GM06990 (cell line): ENCODE results near the gene SRGAP3.

ENCODE experiments used
- DNase-seq: peaks from one replicate; pipeline ENCODE4 v3.0.0-alpha.2; 2011; ENCODE audit not compliant: insufficient read length; ENCODE audit errors: extremely low read depth
- H3K27me3 ChIP-seq: replicated peaks from 2 replicates; pipeline ENCODE4 v1.6.0; 2011; ENCODE audit warnings: low read length; ENCODE audit not compliant: control insufficient read depth, insufficient read depth
- H3K36me3 ChIP-seq: 2 replicates; pipeline ENCODE4 v1.5.1; 2011; ENCODE audit warnings: low read length; ENCODE audit not compliant: control insufficient read depth, insufficient read depth
- H3K4me3 ChIP-seq: replicated peaks from 2 replicates; pipeline ENCODE4 v1.5.1; 2011; ENCODE audit warnings: low read depth, mild to moderate bottlenecking, control low read depth, low read length
- TF ChIP-seq, protein P1 (sequence below): IDR thresholded peaks from 2 replicates; pipeline ENCODE4 v1.5.1; 2011; ENCODE audit warnings: low read length, control low read depth, mild to moderate bottlenecking, inconsistent platforms; ENCODE audit not compliant: insufficient read depth, poor library complexity, severe bottlenecking

SRGAP3 gene

DNA sequence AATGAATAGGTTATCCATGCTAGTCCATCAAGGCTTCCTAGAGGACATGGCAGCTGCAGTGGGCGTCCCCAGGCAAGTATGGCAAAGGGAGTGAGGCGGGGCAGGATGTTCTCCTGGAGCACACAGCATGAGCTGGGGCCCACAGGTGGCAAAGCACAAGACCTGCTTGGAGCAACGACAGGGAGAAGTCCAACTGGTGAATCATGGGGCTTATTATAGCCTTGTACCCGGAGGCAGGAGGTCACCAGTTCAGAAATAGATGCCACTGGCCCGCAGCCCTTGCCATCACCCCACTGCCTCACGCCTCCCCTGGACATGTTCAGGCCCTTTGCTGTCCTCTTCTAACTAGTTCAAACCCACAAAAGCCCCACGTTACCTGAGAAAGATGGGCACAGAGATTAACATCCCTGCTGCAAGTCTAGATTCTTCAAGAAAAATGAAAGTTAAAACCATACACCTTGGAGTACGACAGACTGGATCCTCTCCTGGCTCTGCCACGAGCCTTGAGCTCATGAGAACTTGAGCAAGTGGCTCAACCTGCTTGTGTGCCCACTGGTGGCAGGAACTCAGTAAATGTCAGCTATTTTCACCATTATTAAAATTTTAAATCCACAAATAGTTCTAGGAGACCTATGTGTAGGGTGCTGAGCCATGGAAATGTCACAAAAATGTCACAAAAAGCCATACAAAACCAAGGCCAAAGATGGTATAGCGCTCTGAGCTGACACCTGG lies 1.8 kb upstream of the SRGAP3 start:
- DNase-seq: no peak

DNA sequence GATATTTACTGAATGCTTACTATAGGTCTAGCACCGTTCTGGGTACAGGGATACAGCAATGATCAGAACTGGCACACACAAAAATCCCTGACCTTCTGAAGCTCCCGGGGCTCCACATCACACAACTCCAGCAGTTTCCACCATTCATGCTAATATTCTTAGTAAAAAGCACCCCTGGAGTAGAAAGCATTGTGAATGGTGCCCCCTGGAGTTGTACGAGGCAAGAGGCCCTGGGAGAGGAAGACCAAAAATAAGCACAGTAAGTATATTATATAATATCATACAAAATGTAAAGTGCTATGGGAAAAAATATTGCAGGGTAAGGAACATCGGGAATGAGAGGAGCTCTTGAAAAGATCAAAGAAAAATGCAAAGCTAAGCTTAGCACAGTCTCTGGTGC lies 790 bp upstream of the SRGAP3 start:
- TF ChIP-seq, protein P1, sequence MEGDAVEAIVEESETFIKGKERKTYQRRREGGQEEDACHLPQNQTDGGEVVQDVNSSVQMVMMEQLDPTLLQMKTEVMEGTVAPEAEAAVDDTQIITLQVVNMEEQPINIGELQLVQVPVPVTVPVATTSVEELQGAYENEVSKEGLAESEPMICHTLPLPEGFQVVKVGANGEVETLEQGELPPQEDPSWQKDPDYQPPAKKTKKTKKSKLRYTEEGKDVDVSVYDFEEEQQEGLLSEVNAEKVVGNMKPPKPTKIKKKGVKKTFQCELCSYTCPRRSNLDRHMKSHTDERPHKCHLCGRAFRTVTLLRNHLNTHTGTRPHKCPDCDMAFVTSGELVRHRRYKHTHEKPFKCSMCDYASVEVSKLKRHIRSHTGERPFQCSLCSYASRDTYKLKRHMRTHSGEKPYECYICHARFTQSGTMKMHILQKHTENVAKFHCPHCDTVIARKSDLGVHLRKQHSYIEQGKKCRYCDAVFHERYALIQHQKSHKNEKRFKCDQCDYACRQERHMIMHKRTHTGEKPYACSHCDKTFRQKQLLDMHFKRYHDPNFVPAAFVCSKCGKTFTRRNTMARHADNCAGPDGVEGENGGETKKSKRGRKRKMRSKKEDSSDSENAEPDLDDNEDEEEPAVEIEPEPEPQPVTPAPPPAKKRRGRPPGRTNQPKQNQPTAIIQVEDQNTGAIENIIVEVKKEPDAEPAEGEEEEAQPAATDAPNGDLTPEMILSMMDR: peak; percentile 30
- Histone ChIP-seq H3K36me3 (no peaks in the 10 kb centered on the region), H3K4me3 (no peak overlapping the region), H3K27me3 (no peaks in the 10 kb centered on the region)
- no peak for DNase-seq

More for the DNA sequence above, 1.8 kb upstream of the SRGAP3 start:
- TF ChIP-seq, protein P1: no peak
- no peak overlapping the region for H3K4me3 ChIP-seq
- no peaks in the 10 kb centered on the region for H3K27me3 ChIP-seq
- H3K36me3 ChIP-seq: no peaks in the 10 kb centered on the region

DNA sequence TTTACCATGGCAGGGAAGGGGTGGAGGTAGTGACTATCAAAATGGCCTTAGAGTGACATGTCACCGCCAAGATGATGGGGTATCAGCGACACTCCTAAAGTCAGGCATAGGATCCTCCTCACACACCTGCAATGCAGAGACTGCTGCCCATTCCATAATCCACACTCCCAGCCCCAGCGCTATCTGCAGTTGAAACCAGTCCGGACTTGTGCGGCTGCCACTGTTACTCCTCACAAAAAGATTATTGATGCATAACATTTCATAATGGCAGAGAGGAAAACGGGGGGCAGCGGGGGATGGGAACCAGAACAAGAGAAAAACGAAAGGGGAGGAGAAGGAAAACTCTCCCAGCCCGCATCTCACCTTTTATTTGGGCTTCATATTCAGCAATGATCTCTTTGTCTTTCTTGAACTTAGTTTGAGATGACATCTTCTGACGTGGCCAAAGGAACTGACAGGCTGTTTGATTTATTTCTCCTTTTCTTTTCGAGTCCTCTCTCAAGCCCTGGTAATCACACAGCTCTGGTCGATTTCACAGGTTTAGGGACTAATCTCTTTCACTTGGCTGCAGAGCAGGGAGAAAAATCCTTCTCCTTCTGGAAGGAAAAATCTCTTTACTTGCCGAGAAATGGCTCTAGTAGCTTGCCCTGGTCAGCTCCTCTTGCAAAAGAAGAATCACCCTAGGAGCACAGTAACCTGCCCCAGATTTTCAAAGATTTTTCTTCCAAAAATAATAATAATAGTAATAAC lies 749 bp downstream of the SRGAP3 start:
- Histone ChIP-seq H3K36me3 (no peaks in the 10 kb centered on the region), H3K27me3 (no peaks in the 10 kb centered on the region), H3K4me3 (peak overlapping the region; percentile 64)
- TF ChIP-seq, protein P1: no peak
- no peak for DNase-seq

DNA sequence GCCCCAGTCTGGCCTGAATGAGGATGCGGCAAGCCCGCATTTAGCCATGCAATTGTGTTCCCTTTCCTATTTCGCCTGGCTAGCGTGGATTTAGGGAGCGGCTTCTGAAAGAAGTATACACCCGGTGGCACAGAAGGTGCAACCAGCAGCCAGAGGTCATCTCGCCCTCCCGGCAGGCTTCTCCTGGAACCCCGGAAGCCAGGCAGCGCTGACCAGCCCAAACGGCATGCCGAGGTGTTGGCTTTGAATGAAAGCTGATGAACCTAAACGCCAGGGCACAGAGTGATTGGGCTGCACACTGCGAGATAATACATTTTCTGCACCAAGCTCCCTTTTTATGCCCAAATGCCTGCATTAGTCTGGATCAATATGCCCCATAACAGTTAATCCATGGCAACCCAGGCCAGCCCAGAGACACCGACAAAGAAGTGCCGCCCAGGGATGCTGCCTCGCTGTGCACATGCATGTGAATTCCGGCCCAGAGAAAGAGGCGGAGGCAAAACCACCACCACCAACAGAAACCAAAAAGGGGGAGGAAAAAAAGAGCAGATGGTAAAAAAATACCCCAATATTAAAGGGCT lies 1.4 kb downstream of the SRGAP3 start:
- Histone ChIP-seq H3K4me3 (no peak overlapping the region; the same call in none of the 2 replicates), H3K36me3 (no peaks in the 10 kb centered on the region), H3K27me3 (no peaks in the 10 kb centered on the region)
- TF ChIP-seq, protein P1: no peak
- no peak for DNase-seq

- no peak for DNase-seq
- Histone ChIP-seq H3K4me3 (no peak overlapping the region; the same call in 1 of the 2 replicates), H3K36me3 (no peaks in the 10 kb centered on the region), H3K27me3 (no peaks in the 10 kb centered on the region)
- TF ChIP-seq, protein P1: no peak
These were observed 2.0 kb downstream of the SRGAP3 start for GRCh38 chr3:9247361-9247940.
